DOHH2 (cell line): ENCODE results near the gene SRC.

Experiments
- CTCF ChIP-seq: fragments of 200-600 bp; sonication (generic); IDR thresholded peaks from one replicate; pipeline ENCODE4 v1.5.1; 2014; ENCODE audit warnings: antibody characterized with exemption, mild to moderate bottlenecking, low read depth, low read length; ENCODE audit not compliant: poor library complexity, severe bottlenecking
- EZH2phosphoT487 ChIP-seq: fragments of 200-600 bp; sonication (generic); IDR thresholded peaks from 2 replicates; pipeline ENCODE4 v1.6.1; 2017; ENCODE audit warnings: borderline replicate concordance, mild to moderate bottlenecking, antibody characterized with exemption, low read length, moderate library complexity, mixed read lengths

- TF ChIP-seq CTCF: no peak
- no peak for TF ChIP-seq EZH2phosphoT487
Measured at GRCh38 chr20:37383229-37383989, 37.5 kb downstream of the SRC start.
